Central memory CD8-positive, alpha-beta T cell (primary cell): ENCODE data around the gene RASGRP2.

Experiments
- ATAC-seq: fragments of 150-1000 bp; cut with Tn5 transposase; replicated peaks from 2 replicates; pipeline ENCODE4 v1.10.0; 2022; ENCODE audit warnings: mild to moderate bottlenecking, moderate FRiP score, moderate number of reproducible peaks; ENCODE audit not compliant: poor library complexity, severe bottlenecking; ENCODE audit errors: extremely low read depth
- DNase-seq, 2 donors: peaks; one replicate each; pipeline ENCODE4 v3.0.0; 2021; ENCODE audit warnings: low spot score in 2 of 2
- H3K27ac Mint-ChIP-seq: one replicate; pipeline ENCODE4 v1.8.0; 2022; ENCODE audit warnings: low read depth, mild to moderate bottlenecking, moderate library complexity, mixed read lengths
- H3K27me3 Mint-ChIP-seq: one replicate; pipeline ENCODE4 v1.8.0; 2022; ENCODE audit warnings: mixed read lengths
- H3K36me3 Mint-ChIP-seq: one replicate; pipeline ENCODE4 v1.8.0; 2022; ENCODE audit warnings: mild to moderate bottlenecking, moderate library complexity, mixed read lengths; ENCODE audit not compliant: insufficient read depth
- H3K4me1 Mint-ChIP-seq: one replicate; pipeline ENCODE4 v1.8.0; 2022; ENCODE audit warnings: mixed read lengths
- H3K4me3 Mint-ChIP-seq: one replicate; pipeline ENCODE4 v1.8.0; 2022; ENCODE audit warnings: mild to moderate bottlenecking, moderate library complexity, mixed read lengths
- H3K9me3 Mint-ChIP-seq: one replicate; pipeline ENCODE4 v1.8.0; 2022; ENCODE audit warnings: mixed read lengths

RASGRP2 gene

DNA sequence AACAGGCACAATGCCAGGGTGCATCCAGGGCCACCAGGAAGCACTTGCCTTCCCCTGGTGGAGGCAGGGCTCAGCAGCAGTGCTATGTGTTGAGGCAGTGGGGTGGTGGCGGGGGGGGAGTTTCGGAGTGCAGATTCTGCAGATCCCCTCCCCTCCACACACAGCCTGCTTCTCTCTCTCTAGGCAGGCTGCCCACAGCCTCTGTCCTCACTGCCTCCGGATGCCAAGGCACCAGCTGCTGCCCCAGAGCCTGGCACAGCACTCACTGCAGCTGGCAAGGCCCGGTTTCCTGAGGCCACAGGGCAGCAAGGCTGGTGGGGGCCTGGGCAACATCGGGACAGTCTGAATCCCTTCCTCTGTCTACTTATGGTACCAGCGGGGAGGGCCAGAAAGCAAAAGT, 56.7 kb downstream of the RASGRP2 start:
- Mint-ChIP-seq H3K27me3 (peaks cover 18% of the 10 kb centered on the region), H3K27ac (no peak overlapping the region), H3K4me3 (no peak overlapping the region), H3K4me1 (peaks cover 11% of the 10 kb centered on the region), H3K36me3 (no peaks in the 10 kb centered on the region), H3K9me3 (no peaks in the 10 kb centered on the region)
- ATAC-seq, result no peak
- DNase-seq, result no peak

DNA sequence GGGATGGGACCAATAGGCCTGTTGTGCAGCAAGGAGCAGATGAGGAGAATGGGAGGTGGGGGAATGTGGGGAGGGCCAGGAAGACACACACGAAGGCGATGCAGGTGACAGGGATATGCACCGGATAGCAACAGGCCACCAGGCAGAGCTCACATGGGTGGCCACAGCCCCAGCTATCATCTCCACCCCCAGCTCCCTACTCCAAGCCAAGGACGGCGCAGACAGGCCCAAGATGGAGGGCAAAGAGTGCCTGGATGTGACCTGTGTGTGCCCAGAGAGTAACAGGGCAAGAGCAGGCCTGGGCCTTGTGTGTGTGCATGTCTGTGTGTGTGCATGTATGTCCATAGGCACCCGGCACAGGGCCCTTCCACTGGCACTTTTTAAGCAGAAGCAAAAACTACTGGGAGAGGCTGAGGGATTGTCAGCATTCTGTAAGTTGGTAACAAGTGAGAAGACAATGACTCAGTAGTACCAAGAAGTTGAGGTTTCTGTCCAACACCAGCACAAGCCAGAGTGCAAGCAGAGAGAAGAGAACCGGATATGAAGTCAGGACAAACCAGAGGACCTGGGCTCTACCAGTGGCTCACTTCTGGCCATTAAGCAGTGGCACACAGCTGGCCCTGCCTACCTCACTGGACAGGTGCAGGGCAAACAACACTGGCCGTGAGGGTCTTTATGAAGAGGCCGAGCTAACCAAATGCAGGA, 57.3 kb downstream of the RASGRP2 start:
- Mint-ChIP-seq H3K4me3 (no peak overlapping the region), H3K36me3 (no peaks in the 10 kb centered on the region), H3K4me1 (peaks cover 11% of the 10 kb centered on the region), H3K27ac (no peak overlapping the region), H3K9me3 (no peaks in the 10 kb centered on the region), H3K27me3 (peaks cover 12% of the 10 kb centered on the region)
- DNase-seq (no peak), ATAC-seq (no peak)

DNA sequence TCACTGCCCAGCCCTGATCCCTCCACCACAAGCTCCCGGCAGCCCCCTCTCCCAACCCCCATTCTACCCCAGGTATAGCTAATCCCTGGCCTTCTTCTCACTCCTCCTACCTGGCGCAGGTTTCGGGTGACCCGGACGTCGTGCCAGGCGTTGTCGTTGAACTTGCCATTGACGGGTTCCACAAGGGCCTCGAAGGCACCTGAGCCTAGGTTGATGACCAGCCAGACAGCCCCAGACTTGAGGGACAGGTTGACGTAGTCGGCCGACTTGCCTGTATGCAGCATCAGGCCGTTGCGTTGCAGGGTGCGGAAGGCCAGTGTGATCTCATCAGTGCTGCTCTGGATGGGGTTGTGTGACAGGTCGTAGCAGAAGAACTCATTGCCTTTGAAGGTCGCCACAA, 58.4 kb downstream of the RASGRP2 start:
- no peaks in the 10 kb centered on the region for H3K36me3 Mint-ChIP-seq
- no peak overlapping the region for H3K4me3 Mint-ChIP-seq
- H3K9me3 Mint-ChIP-seq, result no peaks in the 10 kb centered on the region
- H3K27me3 Mint-ChIP-seq, result peaks cover 1% of the 10 kb centered on the region
- no peak for ATAC-seq
- H3K27ac Mint-ChIP-seq, result no peak overlapping the region
- DNase-seq, result no peak
- H3K4me1 Mint-ChIP-seq, result peaks cover 11% of the 10 kb centered on the region

DNA sequence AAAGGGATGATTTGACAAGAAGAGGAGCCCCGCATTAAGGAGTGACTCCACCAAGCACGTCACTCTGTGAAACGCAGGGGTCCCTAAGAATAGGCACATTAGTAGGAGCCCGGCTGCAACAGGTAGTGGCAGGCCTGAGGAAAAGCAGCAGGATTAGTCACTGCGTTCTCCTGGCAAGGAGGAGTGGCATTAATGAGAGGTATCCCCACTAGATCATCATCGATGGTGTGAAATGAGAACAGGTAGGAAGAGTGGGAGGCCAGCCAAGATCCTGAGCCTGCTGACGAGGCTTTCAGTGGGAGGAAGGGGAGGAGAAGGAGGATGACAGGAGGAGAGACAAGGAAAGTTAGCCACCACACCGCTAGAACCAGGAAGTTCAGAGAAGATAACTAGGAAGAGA, 59.6 kb downstream of the RASGRP2 start:
- no peak for DNase-seq
- ATAC-seq, result no peak
- no peak overlapping the region for H3K27ac Mint-ChIP-seq
- H3K9me3 Mint-ChIP-seq, result no peaks in the 10 kb centered on the region
- H3K36me3 Mint-ChIP-seq, result no peaks in the 10 kb centered on the region
- no peak overlapping the region for H3K4me3 Mint-ChIP-seq
- peaks cover 11% of the 10 kb centered on the region for H3K4me1 Mint-ChIP-seq
- no peaks in the 10 kb centered on the region for H3K27me3 Mint-ChIP-seq

DNA sequence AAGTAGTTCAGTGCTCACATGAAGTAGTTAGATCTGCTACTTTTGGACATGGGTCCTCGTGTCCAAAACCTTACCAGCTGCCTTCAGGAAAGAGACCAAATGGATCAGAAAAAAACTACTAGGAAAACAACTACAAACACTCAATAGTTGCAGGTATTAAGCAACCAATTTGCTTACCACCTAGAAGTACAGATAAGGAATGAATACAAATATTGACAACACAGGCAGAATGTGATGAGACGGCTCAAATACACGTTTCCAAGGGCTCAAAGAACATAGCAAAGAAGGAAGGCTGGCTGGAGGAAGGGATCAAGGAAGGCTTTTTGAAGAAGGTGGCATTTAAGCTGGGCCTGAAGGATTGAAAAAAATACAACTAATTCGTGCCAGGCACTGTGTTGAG, 62.8 kb downstream of the RASGRP2 start:
- no peak overlapping the region for H3K4me3 Mint-ChIP-seq
- H3K27ac Mint-ChIP-seq, result no peak overlapping the region
- H3K36me3 Mint-ChIP-seq, result peaks cover 4% of the 10 kb centered on the region
- DNase-seq (no peak), ATAC-seq (no peak)
- H3K4me1 Mint-ChIP-seq, result no peaks in the 10 kb centered on the region
- H3K9me3 Mint-ChIP-seq, result no peaks in the 10 kb centered on the region
- peaks cover 30% of the 10 kb centered on the region for H3K27me3 Mint-ChIP-seq

DNA sequence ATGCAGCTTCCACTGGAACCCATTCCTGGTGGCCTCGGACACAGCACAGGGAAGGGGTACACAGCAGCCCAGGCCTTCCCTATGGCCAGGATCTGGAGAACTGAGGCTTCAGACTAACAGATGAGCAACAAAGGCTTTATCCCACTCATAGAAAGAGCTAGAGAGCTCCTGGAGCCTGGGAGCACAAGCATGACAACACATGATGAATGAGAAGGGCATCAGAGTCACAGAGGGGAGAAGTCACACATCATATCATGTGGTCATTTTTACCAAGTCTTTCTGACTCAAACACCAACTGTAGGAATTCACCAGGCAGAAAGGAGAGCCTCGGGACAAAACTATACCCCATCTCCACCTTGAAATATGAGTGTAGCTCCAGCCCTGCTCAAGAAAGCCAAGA, 64.1 kb downstream of the RASGRP2 start:
- Mint-ChIP-seq H3K36me3 (peaks cover 4% of the 10 kb centered on the region), H3K27me3 (peaks cover 44% of the 10 kb centered on the region), H3K27ac (no peak overlapping the region), H3K4me3 (no peak overlapping the region), H3K9me3 (no peaks in the 10 kb centered on the region), H3K4me1 (no peaks in the 10 kb centered on the region)
- no peak for DNase-seq
- no peak for ATAC-seq

DNA sequence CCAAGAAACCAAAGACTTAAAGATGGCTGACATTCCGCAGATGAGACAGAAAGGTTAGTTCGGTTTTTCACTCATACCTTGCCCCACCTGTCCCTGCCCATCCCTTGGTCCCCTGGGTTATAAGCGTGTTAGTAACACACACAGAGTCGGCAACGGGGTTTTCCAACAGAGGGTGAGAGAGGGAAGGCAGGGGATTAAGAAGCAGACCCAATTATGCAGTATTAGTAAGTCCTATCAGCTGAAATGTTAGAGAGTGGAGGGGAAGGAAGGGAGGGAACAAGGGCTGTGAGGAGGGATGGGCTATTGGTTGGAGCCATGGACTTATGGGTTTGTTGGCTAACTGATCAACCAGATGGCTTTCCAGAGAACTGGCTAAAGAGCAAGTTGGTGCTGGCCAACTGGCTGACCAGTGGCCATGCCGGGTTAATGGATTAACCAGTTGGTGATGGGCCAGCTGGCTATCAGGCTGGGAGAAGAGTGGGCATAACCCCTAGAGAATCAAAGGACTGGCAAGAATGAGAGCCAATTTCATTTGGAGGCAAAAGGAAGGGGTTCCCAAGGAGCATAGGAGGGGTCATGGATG, 66.4 kb downstream of the RASGRP2 start:
- no peaks in the 10 kb centered on the region for H3K9me3 Mint-ChIP-seq
- peaks cover 55% of the 10 kb centered on the region for H3K27me3 Mint-ChIP-seq
- H3K4me1 Mint-ChIP-seq, result no peaks in the 10 kb centered on the region
- peaks cover 4% of the 10 kb centered on the region for H3K36me3 Mint-ChIP-seq
- ATAC-seq (no peak), DNase-seq (no peak)
- no peak overlapping the region for H3K4me3 Mint-ChIP-seq
- H3K27ac Mint-ChIP-seq, result no peak overlapping the region
